Hepatocyte (in vitro differentiated cells): Measurements from ENCODE around the gene YEATS2.

ENCODE experiments used
- CTCF ChIP-seq: fragments of 200-600 bp; sonication (generic); IDR thresholded peaks from 2 replicates; pipeline ENCODE4 v1.5.1; 2016; ENCODE audit warnings: antibody characterized with exemption, mild to moderate bottlenecking; ENCODE audit not compliant: poor library complexity
- EZH2 ChIP-seq: fragments of 200-600 bp; sonication (generic); IDR thresholded peaks from 2 replicates; pipeline ENCODE4 v1.6.1; 2016; ENCODE audit warnings: antibody characterized with exemption, mild to moderate bottlenecking, borderline replicate concordance

- no peak for TF ChIP-seq CTCF
- no peak for TF ChIP-seq EZH2
Measured at GRCh38 chr3:183725387-183725786, 27.8 kb downstream of the YEATS2 start.
